ENCODE data around the gene POU2F1.

POU2F1 gene

DNA sequence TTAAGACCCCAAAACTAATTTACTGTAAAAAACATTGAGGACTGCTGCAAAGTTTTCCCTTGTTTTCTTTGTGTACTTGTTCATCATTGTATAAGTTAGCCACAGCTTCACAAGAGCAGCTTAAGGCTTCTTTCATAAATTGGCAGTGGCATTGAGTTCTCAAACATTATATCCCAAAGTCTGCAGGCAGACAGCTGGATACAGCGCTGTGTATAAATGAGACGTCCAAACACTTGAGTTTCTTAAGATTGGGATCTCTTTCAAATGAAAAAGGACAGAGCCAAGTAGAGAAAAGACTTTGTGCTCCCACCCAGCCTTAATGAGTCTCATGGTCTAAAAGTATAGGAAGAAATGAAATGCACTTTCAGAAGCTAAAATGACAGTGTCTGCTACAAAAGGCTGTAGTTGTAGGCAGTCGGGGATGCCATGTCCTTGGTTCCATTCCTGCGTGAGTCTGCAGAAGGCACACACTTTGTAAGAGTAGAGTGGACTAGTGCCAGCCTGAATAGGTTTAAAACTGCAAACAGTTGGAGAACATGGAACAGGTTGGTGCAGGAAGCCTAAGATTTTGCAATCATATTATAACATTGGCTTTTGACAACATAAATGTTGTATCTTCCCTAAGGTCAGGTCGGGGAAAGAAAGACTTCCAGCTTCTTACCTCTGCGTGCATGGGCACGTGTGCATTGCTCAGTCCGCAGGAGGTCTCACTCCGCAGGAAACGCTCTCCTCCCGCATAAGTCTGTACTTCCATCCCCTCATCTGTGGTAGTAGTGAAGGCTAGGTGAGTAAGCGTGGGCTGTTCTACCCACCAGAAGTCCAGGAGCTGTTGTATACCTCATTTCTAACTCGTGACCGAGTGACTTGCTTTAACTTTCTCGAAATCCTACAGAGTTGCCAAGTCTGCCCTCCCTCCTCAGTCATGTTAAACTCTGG lies 203.3 kb downstream of the POU2F1 start:
- DNase-seq (ENCODE audit: low read depth): no peak
- H3K4me3 ChIP-seq (ENCODE audit: low read depth, low read length): no peak overlapping the region
- TF ChIP-seq, protein P1, sequence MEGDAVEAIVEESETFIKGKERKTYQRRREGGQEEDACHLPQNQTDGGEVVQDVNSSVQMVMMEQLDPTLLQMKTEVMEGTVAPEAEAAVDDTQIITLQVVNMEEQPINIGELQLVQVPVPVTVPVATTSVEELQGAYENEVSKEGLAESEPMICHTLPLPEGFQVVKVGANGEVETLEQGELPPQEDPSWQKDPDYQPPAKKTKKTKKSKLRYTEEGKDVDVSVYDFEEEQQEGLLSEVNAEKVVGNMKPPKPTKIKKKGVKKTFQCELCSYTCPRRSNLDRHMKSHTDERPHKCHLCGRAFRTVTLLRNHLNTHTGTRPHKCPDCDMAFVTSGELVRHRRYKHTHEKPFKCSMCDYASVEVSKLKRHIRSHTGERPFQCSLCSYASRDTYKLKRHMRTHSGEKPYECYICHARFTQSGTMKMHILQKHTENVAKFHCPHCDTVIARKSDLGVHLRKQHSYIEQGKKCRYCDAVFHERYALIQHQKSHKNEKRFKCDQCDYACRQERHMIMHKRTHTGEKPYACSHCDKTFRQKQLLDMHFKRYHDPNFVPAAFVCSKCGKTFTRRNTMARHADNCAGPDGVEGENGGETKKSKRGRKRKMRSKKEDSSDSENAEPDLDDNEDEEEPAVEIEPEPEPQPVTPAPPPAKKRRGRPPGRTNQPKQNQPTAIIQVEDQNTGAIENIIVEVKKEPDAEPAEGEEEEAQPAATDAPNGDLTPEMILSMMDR (conservative IDR thresholded peaks at IDR 0.05; ENCODE audit: low read depth, low read length): no peak

DNA sequence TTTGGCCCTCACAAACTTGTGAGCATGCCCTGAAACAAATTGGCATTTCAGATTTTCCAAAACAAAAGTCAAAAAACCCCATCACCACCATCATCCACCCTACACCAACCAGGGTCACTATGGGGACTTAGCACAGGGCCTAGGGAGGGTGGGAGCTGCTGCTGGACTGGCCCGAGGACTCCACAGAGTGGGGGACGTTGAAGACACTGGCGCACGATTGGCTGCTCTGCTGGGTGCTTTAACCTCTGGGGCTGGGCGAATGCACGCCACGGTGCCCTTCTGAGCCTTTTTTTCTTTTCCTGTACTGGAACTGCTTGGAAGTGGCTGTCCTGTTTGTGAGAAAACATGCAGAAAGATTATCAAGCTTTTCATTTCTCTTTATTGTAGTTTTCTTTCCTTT lies 204.8 kb downstream of the POU2F1 start:
- DNase-seq (ENCODE audit: low read depth): no peak
- TF ChIP-seq, protein P1 (conservative IDR thresholded peaks at IDR 0.05; ENCODE audit: low read depth, low read length): no peak
- no peak overlapping the region for H3K4me3 ChIP-seq (ENCODE audit: low read depth, low read length)

DNA sequence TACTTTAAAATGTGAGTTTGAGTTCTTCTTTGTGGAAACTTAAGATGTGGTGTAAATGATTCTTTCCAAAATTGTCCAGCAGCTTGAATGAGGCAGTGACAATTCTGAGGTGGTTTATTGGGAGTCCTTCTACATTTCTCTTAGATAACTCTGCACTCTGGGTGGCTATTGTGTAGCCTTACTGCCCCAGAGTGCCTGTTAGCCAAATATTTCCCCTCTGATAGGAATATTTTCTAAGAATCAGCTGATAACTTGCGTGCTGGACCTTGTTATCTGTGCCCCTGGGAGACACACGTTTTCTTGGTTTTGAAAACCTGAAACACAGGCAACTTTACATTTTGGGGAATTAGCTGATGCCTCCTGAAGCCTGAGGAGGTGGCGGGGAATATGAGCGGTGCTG lies 206.0 kb downstream of the POU2F1 start:
- TF ChIP-seq, protein P1 (conservative IDR thresholded peaks at IDR 0.05; ENCODE audit: low read depth, low read length): no peak
- H3K4me3 ChIP-seq (ENCODE audit: low read depth, low read length): no peak overlapping the region
- no peak for DNase-seq (ENCODE audit: low read depth)

DNA sequence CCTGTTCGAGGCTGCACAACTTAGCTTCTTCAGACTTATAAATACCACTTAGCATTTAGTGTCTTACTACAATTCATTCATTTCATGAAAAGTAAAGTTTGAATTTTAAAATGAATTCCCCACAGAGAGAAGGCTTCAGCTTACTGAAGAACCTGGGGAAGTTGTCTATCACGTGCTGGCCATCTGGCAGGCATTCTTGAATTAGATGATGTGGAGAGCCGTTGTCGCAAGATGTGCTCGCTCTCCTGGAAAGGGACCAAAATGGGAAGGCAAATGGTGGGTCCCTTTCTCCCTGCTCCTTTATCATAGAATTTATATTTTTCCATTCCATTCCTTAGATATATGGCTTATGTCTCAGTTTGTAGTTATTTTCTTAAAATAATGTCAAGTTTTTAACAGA lies 207.2 kb downstream of the POU2F1 start:
- no peak overlapping the region for H3K4me3 ChIP-seq (ENCODE audit: low read depth, low read length)
- no peak for DNase-seq (ENCODE audit: low read depth)
- TF ChIP-seq, protein P1 (conservative IDR thresholded peaks at IDR 0.05; ENCODE audit: low read depth, low read length): no peak

DNA sequence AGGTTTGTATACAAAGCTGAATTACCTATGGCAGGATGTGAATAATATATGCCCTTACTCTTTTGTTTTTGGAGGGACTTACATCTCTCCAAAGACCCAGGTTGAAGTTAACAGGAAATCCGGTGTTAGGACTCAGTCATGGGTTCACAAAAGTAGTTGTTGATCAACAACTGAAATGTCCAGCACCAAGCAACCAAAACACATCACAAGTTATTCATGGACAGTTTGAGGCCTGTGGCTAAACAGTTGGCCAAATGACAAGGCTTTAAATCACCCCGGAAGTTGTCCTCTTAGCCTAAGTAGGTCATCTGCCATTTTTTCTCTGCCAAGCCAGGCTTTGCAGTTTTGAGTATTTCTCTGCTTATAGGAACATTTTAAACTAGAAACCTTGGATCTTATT lies 207.7 kb downstream of the POU2F1 start:
- peak; percentile 34 for DNase-seq (ENCODE audit: low read depth)
- TF ChIP-seq, protein P1 (conservative IDR thresholded peaks at IDR 0.05; ENCODE audit: low read depth, low read length): no peak
- no peak overlapping the region for H3K4me3 ChIP-seq (ENCODE audit: low read depth, low read length)

DNA sequence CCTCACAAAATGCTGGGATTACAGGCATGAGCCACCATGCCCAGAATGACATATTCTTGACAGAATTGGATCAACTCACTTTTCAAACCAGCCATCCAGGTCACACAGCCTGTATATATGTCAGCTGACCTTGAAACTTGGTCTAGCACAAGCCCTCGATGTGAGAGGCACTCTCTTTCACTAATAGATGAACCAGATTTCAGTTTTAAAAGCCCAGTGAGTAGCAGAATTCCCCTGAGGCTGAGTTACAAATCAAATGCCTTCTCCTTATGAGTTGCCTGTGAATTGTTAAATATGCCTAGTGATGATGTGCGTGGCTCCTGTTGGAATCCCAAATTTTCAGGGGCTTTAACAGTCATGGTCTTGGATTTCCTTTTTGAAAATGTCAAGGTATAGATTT lies 208.9 kb downstream of the POU2F1 start:
- no peak overlapping the region for H3K4me3 ChIP-seq (ENCODE audit: low read depth, low read length)
- DNase-seq (ENCODE audit: low read depth): no peak
- TF ChIP-seq, protein P1 (conservative IDR thresholded peaks at IDR 0.05; ENCODE audit: low read depth, low read length): no peak
